ENCODE results near the gene PMS1. TPM values are rescaled to one million over a fixed set of nuclear protein-coding genes. Genes with fewer than 3 reads are reported as not detected.

The PMS1 gene
- total and polyA plus RNA-seq, 9 of the 15 experiments (the other 6 are each of a cell fraction or from before 2014, with no cell fraction given) = 14.5 to 29.8 (median 24.7) TPM

DNA sequence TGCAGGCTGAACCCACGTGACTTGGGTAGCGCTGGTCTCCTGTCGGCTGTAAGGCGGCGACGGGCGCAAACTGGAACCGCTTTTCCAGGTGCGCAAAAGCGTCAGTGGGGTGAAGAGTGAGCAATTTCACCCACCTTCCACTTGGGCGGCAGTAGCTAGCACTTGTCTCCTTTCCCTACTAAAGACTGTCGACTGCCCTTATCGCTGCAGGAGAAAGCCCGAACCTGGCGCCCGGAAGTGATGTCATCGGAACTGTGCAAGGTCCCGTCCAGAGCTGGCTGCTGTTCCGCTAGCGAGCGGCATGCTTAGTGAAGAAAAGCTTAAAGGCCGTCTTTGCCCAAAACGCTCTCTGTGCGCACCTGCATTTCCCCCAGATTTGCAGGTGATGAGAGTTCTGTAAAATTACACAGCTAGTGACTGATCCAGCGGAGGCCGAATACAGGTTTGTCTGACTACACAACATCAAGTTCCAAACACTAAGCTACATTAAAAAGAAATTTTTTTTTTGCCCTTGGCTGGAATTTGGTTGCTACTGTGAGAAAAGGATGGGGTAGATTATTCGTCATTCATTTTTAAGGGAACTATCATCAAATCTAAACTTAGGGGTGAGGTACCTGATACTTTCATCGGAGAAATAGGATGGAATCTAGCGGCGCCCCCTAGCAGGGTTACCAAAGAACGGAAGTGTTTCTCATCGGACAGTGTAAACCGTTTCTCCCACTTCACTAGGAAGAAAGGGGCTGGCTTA lies 21.5 kb upstream of the PMS1 start, which contains the start of gene OSGEPL1 (continued):
- TF ChIP-seq CBX1 (IDR thresholded peaks at IDR 0.05; ENCODE audit: low read depth) (peak; percentile 39; the same call in 1 of the 2 replicates), POLR2B (IDR thresholded peaks at IDR 0.05; ENCODE audit: low read depth, partially characterized antibody) (peak; percentile 71), HDAC8 (tag; IDR thresholded peaks at IDR 0.05) (no peak), SMARCC2 (IDR thresholded peaks at IDR 0.05; ENCODE audit: low read depth) (no peak), RBBP5 (IDR thresholded peaks at IDR 0.05; ENCODE audit: borderline replicate concordance, insufficient read depth, low read length, poor library complexity, severe bottlenecking) (peak; percentile 85), ZSCAN32 (CRISPR knock-in tag; IDR thresholded peaks at IDR 0.05) (no peak), ZKSCAN8 (CRISPR knock-in tag; IDR thresholded peaks at IDR 0.05) (no peak), CREM (IDR thresholded peaks at IDR 0.05; ENCODE audit: low read depth) (peak; percentile 96), TRIM28 (IDR thresholded peaks at IDR 0.05) (no peak), ZEB2 (IDR thresholded peaks at IDR 0.05) (peak; percentile 84), NELFE (IDR thresholded peaks at IDR 0.05; ENCODE audit: insufficient read depth, insufficient read length) (no peak), RNF2 (IDR thresholded peaks at IDR 0.05) (peak; percentile 38; the same call in 1 of the 2 replicates), GABPB1 (CRISPR knock-in tag; IDR thresholded peaks at IDR 0.05) (peak; percentile 96), E2F5 (CRISPR knock-in tag; IDR thresholded peaks at IDR 0.05) (no peak), ATF6 (CRISPR knock-in tag; IDR thresholded peaks at IDR 0.05) (0 out of 2 replicates have a peak, but pooled peaks have one; percentile 51), CXXC5 (CRISPR knock-in tag; IDR thresholded peaks at IDR 0.05) (peak; percentile 64), KLF1 (tag; IDR thresholded peaks at IDR 0.05) (0 out of 2 replicates have a peak, but pooled peaks have one; percentile 48), ETV6 (IDR thresholded peaks at IDR 0.05; ENCODE audit: borderline replicate concordance in 1 of 2, low read depth in 2 of 2, low read length in 1 of 2) (no peak), ETV6 (CRISPR knock-in tag; IDR thresholded peaks at IDR 0.05; ENCODE audit: borderline replicate concordance) (no peak), ZNF668 (CRISPR knock-in tag; IDR thresholded peaks at IDR 0.05) (no peak), CBFA2T2 (conservative IDR thresholded peaks at IDR 0.05) (peak; percentile 55), LCOR (CRISPR knock-in tag; IDR thresholded peaks at IDR 0.05) (peak; percentile 77; the same call in 1 of the 2 replicates), CREB1 (IDR thresholded peaks at IDR 0.05) (peak; percentile 73), CREB1 (CRISPR knock-in tag; IDR thresholded peaks at IDR 0.05) (peak; percentile 87), NR2C2 (CRISPR knock-in tag; IDR thresholded peaks at IDR 0.05) (no peak), NR2C2 (tag; IDR thresholded peaks at IDR 0.05) (peak; percentile 83)
- TF ChIP-seq, protein P1, sequence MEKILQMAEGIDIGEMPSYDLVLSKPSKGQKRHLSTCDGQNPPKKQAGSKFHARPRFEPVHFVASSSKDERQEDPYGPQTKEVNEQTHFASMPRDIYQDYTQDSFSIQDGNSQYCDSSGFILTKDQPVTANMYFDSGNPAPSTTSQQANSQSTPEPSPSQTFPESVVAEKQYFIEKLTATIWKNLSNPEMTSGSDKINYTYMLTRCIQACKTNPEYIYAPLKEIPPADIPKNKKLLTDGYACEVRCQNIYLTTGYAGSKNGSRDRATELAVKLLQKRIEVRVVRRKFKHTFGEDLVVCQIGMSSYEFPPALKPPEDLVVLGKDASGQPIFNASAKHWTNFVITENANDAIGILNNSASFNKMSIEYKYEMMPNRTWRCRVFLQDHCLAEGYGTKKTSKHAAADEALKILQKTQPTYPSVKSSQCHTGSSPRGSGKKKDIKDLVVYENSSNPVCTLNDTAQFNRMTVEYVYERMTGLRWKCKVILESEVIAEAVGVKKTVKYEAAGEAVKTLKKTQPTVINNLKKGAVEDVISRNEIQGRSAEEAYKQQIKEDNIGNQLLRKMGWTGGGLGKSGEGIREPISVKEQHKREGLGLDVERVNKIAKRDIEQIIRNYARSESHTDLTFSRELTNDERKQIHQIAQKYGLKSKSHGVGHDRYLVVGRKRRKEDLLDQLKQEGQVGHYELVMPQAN (IDR thresholded peaks at IDR 0.05; ENCODE audit: borderline replicate concordance) = 0 out of 2 replicates have a peak, but pooled peaks have one; percentile 36
